ENCODE results near the gene CREBBP. TPM values are rescaled to one million over a fixed set of nuclear protein-coding genes. Genes with fewer than 3 reads are reported as not detected.
A peak's percentile ranks its signal among the peaks of the same experiment; 100 is the strongest.

CREBBP gene
- total and polyA plus RNA-seq, 7 donors: 7.1 to 54.9 (median 44.1) TPM

- no peak overlapping the region for H3K27ac ChIP-seq
- TF ChIP-seq, protein P1, sequence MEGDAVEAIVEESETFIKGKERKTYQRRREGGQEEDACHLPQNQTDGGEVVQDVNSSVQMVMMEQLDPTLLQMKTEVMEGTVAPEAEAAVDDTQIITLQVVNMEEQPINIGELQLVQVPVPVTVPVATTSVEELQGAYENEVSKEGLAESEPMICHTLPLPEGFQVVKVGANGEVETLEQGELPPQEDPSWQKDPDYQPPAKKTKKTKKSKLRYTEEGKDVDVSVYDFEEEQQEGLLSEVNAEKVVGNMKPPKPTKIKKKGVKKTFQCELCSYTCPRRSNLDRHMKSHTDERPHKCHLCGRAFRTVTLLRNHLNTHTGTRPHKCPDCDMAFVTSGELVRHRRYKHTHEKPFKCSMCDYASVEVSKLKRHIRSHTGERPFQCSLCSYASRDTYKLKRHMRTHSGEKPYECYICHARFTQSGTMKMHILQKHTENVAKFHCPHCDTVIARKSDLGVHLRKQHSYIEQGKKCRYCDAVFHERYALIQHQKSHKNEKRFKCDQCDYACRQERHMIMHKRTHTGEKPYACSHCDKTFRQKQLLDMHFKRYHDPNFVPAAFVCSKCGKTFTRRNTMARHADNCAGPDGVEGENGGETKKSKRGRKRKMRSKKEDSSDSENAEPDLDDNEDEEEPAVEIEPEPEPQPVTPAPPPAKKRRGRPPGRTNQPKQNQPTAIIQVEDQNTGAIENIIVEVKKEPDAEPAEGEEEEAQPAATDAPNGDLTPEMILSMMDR (IDR thresholded peaks at IDR 0.05): no peak
- WGBS, 3 donors: 85 to 96% (median 92%) methylated on average over 3 of the region's 3 CpGs
- no peak overlapping the region for H3K4me3 ChIP-seq
- H3K4me1 ChIP-seq: peaks cover 11% of the 10 kb centered on the region
- no peak for ATAC-seq
- H3K27me3 ChIP-seq (ENCODE audit: insufficient read depth in 3 of 3, low read length in 2 of 3): no peaks in the 10 kb centered on the region
- intact Hi-C loops (cut with DNase I): no loop called here
- no peaks in the 10 kb centered on the region for H3K36me3 ChIP-seq (ENCODE audit: insufficient read depth in 1 of 2, low read depth in 1 of 2)
- DNase-seq: no peak
- no peaks in the 10 kb centered on the region for H3K9me3 ChIP-seq
Observed at GRCh38 chr16:3882531-3882930, 2.0 kb upstream of the CREBBP start.

GRCh38 chr16:3881499-3881990, 1.0 kb upstream of the CREBBP start:
- H3K36me3 ChIP-seq (ENCODE audit: insufficient read depth in 1 of 2, low read depth in 1 of 2): no peaks in the 10 kb centered on the region
- intact Hi-C loops (cut with DNase I): loop anchor here in 1 of 2 donors (2.0 kb wide), 1 partner anchor 191 kb away; no protein-coding TSS in a partner anchor
- TF ChIP-seq, protein P1 (IDR thresholded peaks at IDR 0.05): no peak
- WGBS, 3 donors: 74 to 83% (median 75%) methylated on average over 30 of the region's 30 CpGs
- no peak for ATAC-seq
- no peaks in the 10 kb centered on the region for H3K27me3 ChIP-seq (ENCODE audit: insufficient read depth in 3 of 3, low read length in 2 of 3)
- H3K4me1 ChIP-seq: peaks cover 21% of the 10 kb centered on the region
- DNase-seq: no peak
- no peak overlapping the region for H3K27ac ChIP-seq
- H3K4me3 ChIP-seq: peak overlapping the region; percentile 82
- H3K9me3 ChIP-seq: no peaks in the 10 kb centered on the region

- ATAC-seq (peak; percentile 77 to 82 (median 80)), DNase-seq (peak; percentile 78 to 91)
- no peaks in the 10 kb centered on the region for H3K9me3 ChIP-seq
- 0 to 1% (median 0%) methylated on average over 9 to 112 of the region's 117 CpGs for WGBS, 3 donors
- TF ChIP-seq, protein P1 (IDR thresholded peaks at IDR 0.05): peak; percentile 22
- intact Hi-C loops (cut with DNase I): loop anchor here in 1 of 2 donors (2.0 to 10.0 kb wide), 5 partner anchors 53 to 355 kb away; no protein-coding TSS in a partner anchor
- H3K27me3 ChIP-seq (ENCODE audit: insufficient read depth in 3 of 3, low read length in 2 of 3): no peaks in the 10 kb centered on the region
- peak overlapping the region; percentile 90 for H3K4me3 ChIP-seq
- H3K4me1 ChIP-seq: peaks cover 36% of the 10 kb centered on the region
- H3K27ac ChIP-seq: peak overlapping the region; percentile 94
- no peaks in the 10 kb centered on the region for H3K36me3 ChIP-seq (ENCODE audit: insufficient read depth in 1 of 2, low read depth in 1 of 2)
Observed at GRCh38 chr16:3879887-3880564, 487 bp downstream of the CREBBP start.

- peak overlapping the region; percentile 61 for H3K27ac ChIP-seq
Observed at GRCh38 chr16:3879258-3879886, 1.1 kb downstream of the CREBBP start.

More at GRCh38 chr16:3879258-3879886, 1.1 kb downstream of the CREBBP start:
- TF ChIP-seq, protein P1 (IDR thresholded peaks at IDR 0.05): no peak
- no peaks in the 10 kb centered on the region for H3K36me3 ChIP-seq (ENCODE audit: insufficient read depth in 1 of 2, low read depth in 1 of 2)
- intact Hi-C loops (cut with DNase I): loop anchor here in 1 of 2 donors (2.0 to 10.0 kb wide), 4 partner anchors 52 to 355 kb away; no protein-coding TSS in a partner anchor
- ATAC-seq: peak; percentile 5 to 43 (median 36)
- peak overlapping the region; percentile 90 for H3K4me3 ChIP-seq
- peak; percentile 44 to 71 for DNase-seq
- no peaks in the 10 kb centered on the region for H3K9me3 ChIP-seq
- H3K4me1 ChIP-seq: peaks cover 43% of the 10 kb centered on the region
- WGBS, 3 donors: 0 to 2% (median 1%) methylated on average over 37 to 50 of the region's 50 CpGs
- H3K27me3 ChIP-seq (ENCODE audit: insufficient read depth in 3 of 3, low read length in 2 of 3): no peaks in the 10 kb centered on the region

All from psoas muscle (tissue), 8 donors.